Smooth muscle cell of the umbilical artery (primary cell): ENCODE measurements around the gene AKT3. TPM values are rescaled to one million over a fixed set of nuclear protein-coding genes. Genes with fewer than 3 reads are reported as not detected.

Experiments
- total RNA-seq: library from RNA; depleted of rRNA; stranded (reverse); fragments of >200 nt; gene quantifications from 2 replicates; pipeline ENCODE4 v1.2.3, GENCODE V29; 2014

The AKT3 gene
- total RNA-seq = 40.7 and 50.6 TPM in 2 replicates

GRCh38 chr1:243850202-243850451 lies at the start of gene AKT3:
AKT3 (minus strand) TSS chr1:243850243; CDS start chr1:243843170, 7,073 bp downstream.

Other genes starting within 250 kb of the AKT3 start
- 20.2 and 20.6 TPM in 2 replicates for gene ZBTB18, start 201.0 kb upstream of the AKT3 start, total RNA-seq